ENCODE data around the gene SMAD9. TPM values are rescaled to one million over a fixed set of nuclear protein-coding genes. Genes with fewer than 3 reads are reported as not detected.
A peak's percentile ranks its signal among the peaks of the same experiment; 100 is the strongest.

Gene SMAD9
- total RNA-seq, 1 experiment from 2014 or later: 25.9 TPM

- no peaks in the 10 kb centered on the region for H3K9me3 ChIP-seq (replicated peaks)
- no peaks in the 10 kb centered on the region for H3K27me3 ChIP-seq (replicated peaks)
- peaks cover 80% of the 10 kb centered on the region for H3K36me3 ChIP-seq
- no peak overlapping the region for H3K4me3 ChIP-seq
- no peaks in the 10 kb centered on the region for H3K4me1 ChIP-seq (replicated peaks)
- DNase-seq (ENCODE audit: low read depth in 1 of 2, low spot score in 2 of 2): no peak
- no peak overlapping the region for H3K27ac ChIP-seq
Measured at GRCh38 chr13:36870050-36870692, 49.9 kb downstream of the SMAD9 start.

DNA sequence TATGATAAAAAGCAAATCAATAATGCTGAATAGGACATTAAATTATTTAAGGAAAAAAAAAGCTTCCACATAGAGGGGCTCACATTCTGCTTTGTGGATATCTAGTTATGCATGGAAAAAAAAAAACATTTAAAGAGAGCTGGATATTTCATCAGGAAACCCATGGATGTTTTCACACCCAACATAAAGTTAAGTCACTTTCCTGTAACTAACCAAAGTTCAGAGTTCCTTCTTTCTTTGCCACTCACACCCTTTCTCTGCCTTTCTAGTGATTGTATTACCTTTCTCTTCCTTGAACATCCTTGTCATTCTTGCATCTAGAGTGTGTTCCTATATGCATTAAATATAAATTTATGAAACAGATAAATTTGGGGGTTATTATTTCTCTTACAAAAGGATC, 53.8 kb downstream of the SMAD9 start:
- no peak for DNase-seq (ENCODE audit: low read depth in 1 of 2, low spot score in 2 of 2)
- H3K27me3 ChIP-seq (replicated peaks): no peaks in the 10 kb centered on the region
- H3K4me1 ChIP-seq (replicated peaks): peaks cover 9% of the 10 kb centered on the region
- H3K4me3 ChIP-seq: no peak overlapping the region
- H3K27ac ChIP-seq: no peak overlapping the region
- no peaks in the 10 kb centered on the region for H3K9me3 ChIP-seq (replicated peaks)
- H3K36me3 ChIP-seq: peaks cover 74% of the 10 kb centered on the region

GRCh38 chr13:36865265-36865664, 54.8 kb downstream of the SMAD9 start:
- no peak overlapping the region for H3K27ac ChIP-seq
- H3K36me3 ChIP-seq: peaks cover 71% of the 10 kb centered on the region
- no peak overlapping the region for H3K4me3 ChIP-seq

DNA sequence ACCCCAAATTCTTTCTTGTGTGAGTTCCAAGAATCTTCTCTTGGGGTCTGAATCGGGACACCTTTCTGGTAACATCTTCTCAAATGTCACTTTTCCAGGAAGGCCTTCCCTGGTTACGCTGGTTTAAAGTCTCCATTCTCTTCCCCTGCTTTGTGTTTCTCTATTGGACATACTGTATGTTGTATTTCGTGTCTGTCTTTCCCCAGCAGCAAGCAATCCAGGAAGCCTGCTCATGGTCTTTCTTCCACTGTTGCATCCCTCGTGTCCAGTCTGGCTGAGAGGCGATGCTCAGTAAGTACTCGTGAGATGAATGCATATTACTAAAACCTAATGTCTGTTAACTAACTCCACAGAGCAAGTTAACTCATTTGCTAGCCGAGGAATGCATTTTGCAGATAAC, 57.3 kb downstream of the SMAD9 start:
- H3K4me1 ChIP-seq (replicated peaks): peaks cover 9% of the 10 kb centered on the region
- no peaks in the 10 kb centered on the region for H3K9me3 ChIP-seq (replicated peaks)
- H3K36me3 ChIP-seq: peaks cover 52% of the 10 kb centered on the region
- no peak overlapping the region for H3K4me3 ChIP-seq
- H3K27ac ChIP-seq: 0 out of 2 replicates have a peak overlapping the region, but pooled peaks have one; percentile 8
- no peaks in the 10 kb centered on the region for H3K27me3 ChIP-seq (replicated peaks)
- no peak for DNase-seq (ENCODE audit: low read depth in 1 of 2, low spot score in 2 of 2)

More at GRCh38 chr13:36865265-36865664, 54.8 kb downstream of the SMAD9 start:
- peaks cover 9% of the 10 kb centered on the region for H3K4me1 ChIP-seq (replicated peaks)
- no peak for DNase-seq (ENCODE audit: low read depth in 1 of 2, low spot score in 2 of 2)
- H3K9me3 ChIP-seq (replicated peaks): no peaks in the 10 kb centered on the region
- no peaks in the 10 kb centered on the region for H3K27me3 ChIP-seq (replicated peaks)

DNA sequence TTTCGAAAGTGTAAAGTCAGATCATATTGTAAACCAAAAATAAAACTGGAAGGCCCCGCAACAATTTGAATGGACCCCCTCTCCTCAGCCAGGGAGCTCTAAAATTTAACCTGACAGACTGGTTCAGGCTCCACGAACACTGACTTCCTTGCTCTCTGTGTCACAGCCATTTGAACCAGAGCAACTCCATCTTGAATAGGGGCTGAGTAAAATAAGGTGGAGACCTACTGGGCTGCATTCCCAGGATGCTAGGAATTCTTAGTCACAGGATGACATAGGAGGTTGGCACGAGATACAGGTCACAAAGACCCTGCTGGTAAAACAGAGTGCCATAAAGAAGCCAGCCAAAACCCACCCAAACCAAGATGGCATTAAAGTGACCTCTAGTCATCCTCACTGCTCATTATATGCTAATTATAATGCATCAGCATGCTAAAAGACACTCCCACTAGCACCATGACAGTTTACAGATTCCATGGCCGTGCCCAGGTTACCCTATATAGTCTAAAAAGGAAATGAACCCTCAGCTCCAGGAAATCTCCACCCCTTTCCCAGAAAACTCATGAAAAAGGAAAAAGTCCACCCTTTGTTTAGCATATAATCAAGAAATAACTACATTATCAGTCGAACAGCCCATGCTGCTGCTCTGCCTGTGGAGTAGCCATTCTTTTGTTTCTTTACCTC, 57.9 kb downstream of the SMAD9 start:
- Histone ChIP-seq H3K27me3 (replicated peaks) (no peaks in the 10 kb centered on the region), H3K4me3 (no peak overlapping the region), H3K27ac (peak overlapping the region; percentile 8; the same call in 1 of the 2 replicates), H3K4me1 (replicated peaks) (peaks cover 9% of the 10 kb centered on the region), H3K36me3 (peaks cover 52% of the 10 kb centered on the region), H3K9me3 (replicated peaks) (no peaks in the 10 kb centered on the region)
- no peak for DNase-seq (ENCODE audit: low read depth in 1 of 2, low spot score in 2 of 2)

- H3K4me3 ChIP-seq: no peak overlapping the region
- no peaks in the 10 kb centered on the region for H3K9me3 ChIP-seq (replicated peaks)
- no peak for DNase-seq (ENCODE audit: low read depth in 1 of 2, low spot score in 2 of 2)
- H3K36me3 ChIP-seq: peaks cover 37% of the 10 kb centered on the region
- H3K4me1 ChIP-seq (replicated peaks): peaks cover 9% of the 10 kb centered on the region
- no peaks in the 10 kb centered on the region for H3K27me3 ChIP-seq (replicated peaks)
- H3K27ac ChIP-seq: no peak overlapping the region
Measured at GRCh38 chr13:36859259-36859658, 60.8 kb downstream of the SMAD9 start.

DNA sequence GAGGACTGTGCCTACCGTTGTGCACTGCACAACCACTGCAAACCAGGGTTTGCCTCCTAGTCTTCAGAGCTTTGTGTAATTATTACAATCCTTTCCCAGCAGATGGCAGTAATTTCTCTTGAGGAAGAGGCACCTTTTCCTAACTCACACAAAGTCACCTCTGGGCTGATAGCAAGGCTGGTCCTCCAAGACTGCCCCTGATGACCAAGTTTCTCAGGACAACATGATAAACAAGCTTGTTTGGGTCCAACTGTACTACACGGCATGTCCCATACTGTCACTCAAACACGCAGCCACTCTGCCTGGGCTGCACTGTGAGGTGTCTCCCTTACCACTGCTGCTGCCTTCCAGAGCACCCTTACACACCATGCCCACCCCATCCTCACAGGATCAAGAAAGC, 61.7 kb downstream of the SMAD9 start:
- H3K4me1 ChIP-seq (replicated peaks): peaks cover 9% of the 10 kb centered on the region
- DNase-seq (ENCODE audit: low read depth in 1 of 2, low spot score in 2 of 2): peak in 1 of 2 experiments; percentile 39
- H3K27ac ChIP-seq: no peak overlapping the region
- H3K36me3 ChIP-seq: peaks cover 36% of the 10 kb centered on the region
- H3K27me3 ChIP-seq (replicated peaks): no peaks in the 10 kb centered on the region
- H3K9me3 ChIP-seq (replicated peaks): no peaks in the 10 kb centered on the region
- no peak overlapping the region for H3K4me3 ChIP-seq

GRCh38 chr13:36857253-36857652, 62.8 kb downstream of the SMAD9 start:
- no peak for DNase-seq (ENCODE audit: low read depth in 1 of 2, low spot score in 2 of 2)
- H3K27ac ChIP-seq: no peak overlapping the region
- peaks cover 3% of the 10 kb centered on the region for H3K4me1 ChIP-seq (replicated peaks)
- no peaks in the 10 kb centered on the region for H3K9me3 ChIP-seq (replicated peaks)
- no peak overlapping the region for H3K4me3 ChIP-seq
- H3K27me3 ChIP-seq (replicated peaks): no peaks in the 10 kb centered on the region
- H3K36me3 ChIP-seq: peaks cover 39% of the 10 kb centered on the region

DNA sequence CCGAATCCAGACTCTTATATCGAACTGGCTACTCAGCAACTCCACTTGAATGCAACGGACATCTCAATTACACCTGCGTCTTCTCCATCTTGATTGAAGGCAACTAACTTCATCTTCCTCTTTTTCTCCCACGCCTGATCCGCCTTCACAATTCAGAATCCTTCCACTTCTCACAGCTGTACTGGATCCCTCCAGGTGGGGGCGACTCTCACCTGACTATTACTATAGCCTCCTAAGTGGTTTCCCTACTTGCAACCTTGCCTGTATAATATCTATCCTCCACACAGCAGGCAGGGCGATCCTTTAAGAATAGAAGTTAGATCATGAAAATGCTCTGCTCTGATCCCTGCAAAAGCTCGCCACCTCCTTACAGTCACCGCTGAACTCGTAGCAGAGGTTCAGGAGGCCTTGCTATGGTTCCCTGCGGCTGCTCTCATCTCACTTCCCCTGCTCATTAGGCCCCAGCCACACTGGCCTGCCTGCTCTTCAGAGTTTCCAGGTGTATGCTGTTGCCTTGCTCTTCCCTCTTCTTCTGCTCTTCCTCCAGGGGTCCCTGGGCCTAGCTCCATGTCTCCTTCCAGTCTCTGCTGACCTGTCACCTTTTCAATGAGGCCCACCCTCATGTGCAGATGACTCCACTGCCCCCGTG, 69.1 kb downstream of the SMAD9 start:
- no peak overlapping the region for H3K27ac ChIP-seq
- no peak for DNase-seq (ENCODE audit: low read depth in 1 of 2, low spot score in 2 of 2)
- H3K36me3 ChIP-seq: peaks cover 44% of the 10 kb centered on the region
- H3K27me3 ChIP-seq (replicated peaks): no peaks in the 10 kb centered on the region
- H3K4me1 ChIP-seq (replicated peaks): peaks cover 10% of the 10 kb centered on the region
- H3K4me3 ChIP-seq: no peak overlapping the region
- no peaks in the 10 kb centered on the region for H3K9me3 ChIP-seq (replicated peaks)

GRCh38 chr13:36848199-36848982, 71.6 kb downstream of the SMAD9 start:
- H3K4me3 ChIP-seq: no peak overlapping the region
- H3K4me1 ChIP-seq (replicated peaks): peaks cover 10% of the 10 kb centered on the region
- DNase-seq (ENCODE audit: low read depth in 1 of 2, low spot score in 2 of 2): no peak
- peaks cover 44% of the 10 kb centered on the region for H3K36me3 ChIP-seq
- H3K27me3 ChIP-seq (replicated peaks): no peaks in the 10 kb centered on the region
- H3K27ac ChIP-seq: no peak overlapping the region
- no peaks in the 10 kb centered on the region for H3K9me3 ChIP-seq (replicated peaks)

DNA sequence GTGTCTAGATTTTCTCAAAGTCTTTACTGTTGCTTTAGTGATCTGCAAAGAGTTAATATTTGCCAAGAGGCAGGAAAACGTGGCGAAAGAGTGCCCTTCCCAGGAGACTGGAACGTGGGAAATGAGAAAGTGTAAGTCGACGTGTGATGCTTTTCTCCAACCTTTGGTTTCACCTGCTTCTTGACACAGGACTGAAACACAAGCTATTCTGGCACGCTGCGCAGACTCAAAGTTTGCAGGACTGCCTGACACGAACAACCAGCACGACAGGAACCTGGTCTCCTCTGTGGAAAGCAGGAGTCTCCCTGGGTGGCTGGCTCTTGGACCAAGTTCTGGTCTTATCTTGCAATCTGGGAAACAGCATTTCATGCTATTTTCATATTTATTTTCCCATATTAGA, 72.4 kb downstream of the SMAD9 start:
- H3K9me3 ChIP-seq (replicated peaks): no peaks in the 10 kb centered on the region
- DNase-seq (ENCODE audit: low read depth in 1 of 2, low spot score in 2 of 2): no peak
- peaks cover 10% of the 10 kb centered on the region for H3K4me1 ChIP-seq (replicated peaks)
- H3K27ac ChIP-seq: no peak overlapping the region
- peaks cover 36% of the 10 kb centered on the region for H3K36me3 ChIP-seq
- H3K4me3 ChIP-seq: no peak overlapping the region
- H3K27me3 ChIP-seq (replicated peaks): no peaks in the 10 kb centered on the region

DNA sequence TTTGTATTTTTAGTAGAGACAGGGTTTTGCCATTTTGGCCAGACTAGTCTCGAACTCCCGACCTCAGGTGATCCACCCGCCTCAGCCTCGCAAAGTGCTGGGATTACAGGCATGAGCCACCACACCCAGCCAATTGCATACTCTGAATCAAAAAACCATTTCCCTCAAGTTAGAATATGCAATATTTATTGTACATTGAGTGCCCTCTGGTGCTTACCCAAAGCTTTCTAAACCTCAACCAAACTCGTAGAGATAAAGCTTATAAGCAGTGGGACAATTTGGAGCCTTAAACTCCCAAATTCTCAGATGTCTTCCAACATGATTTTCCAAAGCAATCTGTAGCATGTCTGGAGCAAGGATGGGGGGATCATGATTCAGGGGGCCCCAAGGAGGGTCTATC, 78.6 kb downstream of the SMAD9 start:
- Histone ChIP-seq H3K27me3 (replicated peaks) (no peaks in the 10 kb centered on the region), H3K36me3 (peaks cover 5% of the 10 kb centered on the region; the same call in 1 of the 2 replicates), H3K9me3 (replicated peaks) (no peaks in the 10 kb centered on the region), H3K27ac (no peak overlapping the region), H3K4me1 (replicated peaks) (peaks cover 10% of the 10 kb centered on the region), H3K4me3 (no peak overlapping the region)
- DNase-seq (ENCODE audit: low read depth in 1 of 2, low spot score in 2 of 2): no peak

- no peak overlapping the region for H3K27ac ChIP-seq
- H3K9me3 ChIP-seq (replicated peaks): no peaks in the 10 kb centered on the region
- H3K36me3 ChIP-seq: peaks cover 5% of the 10 kb centered on the region
- H3K4me1 ChIP-seq (replicated peaks): peaks cover 10% of the 10 kb centered on the region
- H3K27me3 ChIP-seq (replicated peaks): no peaks in the 10 kb centered on the region
- DNase-seq (ENCODE audit: low read depth in 1 of 2, low spot score in 2 of 2): no peak
- H3K4me3 ChIP-seq: no peak overlapping the region
Measured at GRCh38 chr13:36840718-36841250, 79.3 kb downstream of the SMAD9 start.
